GM12892 (cell line): ENCODE results near the gene SCFD2.

Experiments used
- DNase-seq: peaks from one replicate; pipeline ENCODE4 v3.0.0; 2011; ENCODE audit not compliant: insufficient read length
- FAIRE-seq: peaks from 2 replicates; lab custom pipeline; 2011; peaks lifted over from hg19 to GRCh38; lab: Jason Lieb, UNC
- POLR2A ChIP-seq: IDR thresholded peaks from 2 replicates; pipeline ENCODE4 v1.6.1; 2011; ENCODE audit warnings: low read depth, low read length, control low read depth
- POLR2AphosphoS5 ChIP-seq: IDR thresholded peaks from 2 replicates; pipeline ENCODE4 v1.6.1; 2011; ENCODE audit warnings: low read depth, low read length, control low read depth
- TAF1 ChIP-seq: IDR thresholded peaks from 2 replicates; pipeline ENCODE4 v1.6.1; 2011; ENCODE audit warnings: low read depth, mild to moderate bottlenecking, control low read depth, low read length, borderline replicate concordance

The SCFD2 gene

DNA sequence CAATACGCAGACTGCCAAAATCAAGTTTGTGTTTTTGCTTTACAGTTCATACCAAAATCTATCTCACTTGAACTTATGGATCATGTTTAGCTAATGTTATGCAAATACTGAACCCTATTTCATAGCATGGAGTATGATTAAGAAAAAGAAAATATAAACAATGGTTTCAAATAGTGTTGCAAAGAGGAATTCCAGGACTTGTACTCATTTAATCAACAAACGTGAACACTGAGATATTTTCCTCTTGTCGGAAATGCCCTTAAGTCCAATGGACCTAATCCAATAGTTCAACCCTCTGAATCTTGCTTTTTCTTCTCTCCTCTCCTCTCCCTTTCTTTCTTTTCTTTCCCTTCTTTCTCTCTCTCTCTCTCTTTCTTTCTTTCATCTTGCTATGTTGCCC lies 473.0 kb downstream of the SCFD2 start:
- no peak for DNase-seq
- FAIRE-seq, result no peak

DNA sequence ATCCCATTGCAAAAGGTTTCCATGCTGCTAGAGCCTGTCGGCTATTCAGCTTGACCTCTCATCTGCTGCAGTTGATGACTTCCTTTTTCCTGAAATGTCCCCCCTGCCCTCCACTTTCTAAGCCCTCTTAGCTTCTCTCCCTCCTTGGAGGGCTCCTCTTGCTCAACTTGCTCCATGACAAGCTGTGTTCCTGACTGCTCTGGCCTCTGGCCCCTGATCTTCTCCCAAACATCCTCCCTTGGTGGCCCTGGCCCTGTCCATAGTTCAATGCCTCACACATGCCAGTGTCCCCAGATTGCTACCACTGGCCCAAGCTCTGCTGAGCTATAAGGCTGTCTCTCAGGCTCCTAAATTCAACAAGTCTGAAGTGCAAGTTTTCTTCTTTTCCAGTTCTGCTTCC lies 474.1 kb downstream of the SCFD2 start:
- TF ChIP-seq TAF1 (no peak), POLR2A (no peak), POLR2AphosphoS5 (no peak)
- DNase-seq, result no peak
- no peak for FAIRE-seq

More for the DNA sequence above, 473.0 kb downstream of the SCFD2 start:
- no peak for TF ChIP-seq POLR2AphosphoS5
- TF ChIP-seq POLR2A, result no peak
- no peak for TF ChIP-seq TAF1

DNA sequence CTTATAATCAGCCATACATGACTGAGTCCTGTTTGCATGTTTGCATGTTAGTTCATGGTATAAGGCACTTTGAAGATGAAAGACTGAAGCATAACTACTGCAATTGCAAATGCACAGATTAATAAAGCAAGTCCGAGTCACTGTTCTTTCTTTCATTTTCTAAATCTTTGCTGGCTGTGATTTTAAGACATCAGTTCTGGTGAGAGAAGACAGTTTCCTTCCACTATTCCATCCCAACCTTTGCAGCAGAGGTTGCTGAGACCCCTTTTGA lies 475.4 kb downstream of the SCFD2 start:
- no peak for FAIRE-seq
- no peak for TF ChIP-seq TAF1
- no peak for TF ChIP-seq POLR2A
- TF ChIP-seq POLR2AphosphoS5, result no peak
- DNase-seq, result no peak

DNA sequence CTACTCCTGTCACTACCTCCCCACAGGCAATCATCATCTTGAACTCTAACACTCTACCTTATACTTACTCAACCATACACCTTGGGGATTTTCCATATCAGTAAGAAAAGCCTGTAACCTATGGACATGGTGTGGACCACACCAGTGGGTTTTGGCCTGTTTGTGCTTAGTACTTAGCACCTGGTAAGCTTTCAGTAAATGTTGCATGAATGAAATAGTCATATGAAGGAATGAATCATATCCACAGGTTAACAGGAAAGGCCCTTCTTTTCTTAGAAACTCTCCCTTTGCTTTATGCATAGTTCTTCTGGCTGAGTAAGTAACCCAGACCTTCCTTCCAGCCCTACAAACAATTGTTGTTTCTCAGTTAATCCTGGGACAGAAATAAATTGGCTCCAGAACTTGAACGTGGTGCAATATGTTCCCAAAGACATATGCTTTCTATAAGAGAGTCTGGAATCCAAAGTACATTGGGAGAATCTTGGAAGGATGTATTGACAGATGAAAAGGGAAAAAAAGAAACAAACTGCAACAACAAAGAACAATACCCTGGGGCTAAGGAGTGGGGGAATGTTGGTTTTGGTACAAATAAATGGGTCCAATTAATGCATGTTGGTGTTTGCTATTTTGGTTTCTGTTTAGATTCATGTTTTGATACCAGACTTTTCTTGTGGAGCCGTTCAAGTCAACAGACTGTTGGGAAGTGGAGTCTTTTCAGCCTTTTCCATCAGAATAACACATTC lies 475.9 kb downstream of the SCFD2 start:
- TF ChIP-seq TAF1 (no peak), POLR2A (no peak)
- no peak for FAIRE-seq
- no peak for DNase-seq

GRCh38 chr4:52889354-52889753 lies 476.5 kb downstream of the SCFD2 start:
- FAIRE-seq, result no peak
- TF ChIP-seq TAF1, result no peak
- no peak for TF ChIP-seq POLR2A
- TF ChIP-seq POLR2AphosphoS5, result no peak
- DNase-seq, result no peak

GRCh38 chr4:52884994-52885393 lies 480.9 kb downstream of the SCFD2 start:
- FAIRE-seq (no peak), DNase-seq (no peak)
- TF ChIP-seq POLR2A (no peak), POLR2AphosphoS5 (no peak), TAF1 (no peak)

- FAIRE-seq (no peak), DNase-seq (no peak)
- TF ChIP-seq POLR2AphosphoS5 (no peak), POLR2A (no peak), TAF1 (no peak)
Measured at GRCh38 chr4:52883707-52884669, 481.9 kb downstream of the SCFD2 start.

- FAIRE-seq, result no peak
- DNase-seq, result no peak
- TF ChIP-seq POLR2A (no peak), POLR2AphosphoS5 (no peak), TAF1 (no peak)
Measured at GRCh38 chr4:52883183-52883621, 482.7 kb downstream of the SCFD2 start.

DNA sequence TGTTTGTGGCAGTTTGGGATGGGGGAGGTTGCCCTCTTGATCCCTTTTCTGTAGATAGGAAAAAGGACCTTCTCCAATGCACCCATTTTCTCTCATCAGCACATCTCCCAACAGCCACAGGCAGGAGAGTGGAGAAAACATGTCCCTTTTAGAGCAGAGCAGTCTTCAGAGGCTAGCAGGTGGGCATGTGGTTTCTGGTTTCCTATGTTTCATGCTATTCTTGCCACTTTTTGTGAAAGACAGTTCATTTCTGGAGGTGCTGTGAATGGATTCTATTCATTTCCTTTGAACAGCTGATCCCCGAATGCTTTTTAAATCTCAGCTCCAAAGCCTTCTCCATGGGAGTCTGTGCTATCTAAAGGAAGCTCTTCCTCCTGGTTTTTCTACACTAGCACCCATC lies 484.9 kb downstream of the SCFD2 start:
- no peak for DNase-seq
- TF ChIP-seq POLR2AphosphoS5, result no peak
- no peak for TF ChIP-seq TAF1
- TF ChIP-seq POLR2A, result no peak
- no peak for FAIRE-seq

DNA sequence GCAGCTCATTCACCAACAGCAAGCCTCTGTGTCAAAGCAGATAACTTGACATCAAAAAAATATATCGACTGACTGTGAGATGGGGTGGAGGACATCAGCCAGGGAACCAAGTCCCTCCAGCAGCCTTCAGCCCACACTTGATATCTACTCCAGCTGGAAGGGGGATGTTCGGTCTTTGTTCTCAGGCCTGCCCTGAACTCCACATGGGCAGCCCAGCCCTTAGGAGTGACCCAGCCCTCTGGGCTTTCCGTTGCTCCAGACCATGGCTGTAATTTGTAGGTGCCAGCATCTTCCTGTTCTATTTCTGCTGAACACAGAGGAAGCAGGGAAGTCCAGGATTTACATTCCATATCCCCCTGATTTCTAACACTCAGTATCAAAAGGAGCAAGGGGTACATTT lies 486.4 kb downstream of the SCFD2 start:
- FAIRE-seq, result no peak
- TF ChIP-seq POLR2A (no peak), TAF1 (no peak), POLR2AphosphoS5 (no peak)
- DNase-seq, result no peak

DNA sequence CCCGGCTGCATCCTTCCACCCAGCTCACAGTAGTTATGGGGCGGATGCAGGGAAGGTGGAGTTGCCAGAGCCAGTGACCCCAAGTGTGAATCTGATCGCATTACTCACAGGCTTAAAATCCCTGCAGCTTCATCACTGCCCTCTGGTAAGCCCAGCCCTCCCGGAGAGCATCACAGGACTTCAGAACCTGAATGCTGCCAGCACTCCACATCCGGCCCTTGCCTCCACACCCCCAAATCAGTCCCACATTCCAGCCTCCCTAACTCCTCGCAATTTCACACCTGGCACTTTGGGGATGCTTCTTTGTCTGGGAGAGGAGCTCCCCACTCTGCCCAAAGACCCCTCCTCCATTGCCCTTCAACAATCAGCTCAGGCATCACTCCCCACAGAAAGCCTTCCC lies 488.2 kb downstream of the SCFD2 start:
- TF ChIP-seq POLR2AphosphoS5, result no peak
- no peak for TF ChIP-seq POLR2A
- TF ChIP-seq TAF1, result no peak
- FAIRE-seq, result no peak
- no peak for DNase-seq
